H1 (cell line): ENCODE results near the gene TARP.

Source experiments
- CTCF ChIA-PET: fragments of 300-600 bp; sonication (Branson Sonifier 250); formaldehyde crosslinking; loops from one replicate; lab custom pipeline; 2021; ENCODE audit not compliant: partially characterized antibody; lab: Charles Lee
- POLR2A ChIA-PET: fragments of 300-600 bp; sonication (Branson Sonifier 250); formaldehyde crosslinking; loops from one replicate; lab custom pipeline; 2021; ENCODE audit warnings: inconsistent platforms; ENCODE audit not compliant: partially characterized antibody; lab: Charles Lee
- DNase-seq, 2 experiments: peaks; one replicate each; pipeline versions ENCODE4 v3.0.0 to v3.0.0-alpha.2; 2010 to 2022; ENCODE audit warnings: low spot score in 2 of 2, low read depth in 1 of 2, mixed read lengths in 1 of 2
- FAIRE-seq: peaks from 2 replicates; lab custom pipeline; 2011; peaks lifted over from hg19 to GRCh38; lab: Jason Lieb, UNC
- H2AFZ ChIP-seq: 2 replicates; pipeline ENCODE4 v1.8.1; 2012; ENCODE audit warnings: low read length, inconsistent platforms
- H2AK5ac ChIP-seq: 2 replicates; pipeline ENCODE4 v1.6.1; 2013; ENCODE audit warnings: low read depth, low read length
- H2BK120ac ChIP-seq: replicated peaks from 2 replicates; pipeline ENCODE3; 2013; ENCODE audit warnings: low read depth, low read length, inconsistent platforms
- H2BK12ac ChIP-seq: 2 replicates; pipeline ENCODE4 v1.6.1; 2013; ENCODE audit warnings: low read depth, low read length
- H2BK15ac ChIP-seq: 2 replicates; pipeline ENCODE4 v1.6.1; 2013; ENCODE audit warnings: low read length
- H2BK20ac ChIP-seq: 2 replicates; pipeline ENCODE4 v1.6.1; 2013; ENCODE audit warnings: low read length
- H2BK5ac ChIP-seq: 2 replicates; pipeline ENCODE4 v1.6.1; 2013; ENCODE audit warnings: low read depth, low read length
- H3K14ac ChIP-seq: 2 replicates; pipeline ENCODE4 v1.6.1; 2013; ENCODE audit warnings: inconsistent platforms; ENCODE audit not compliant: insufficient read length
- H3K18ac ChIP-seq: 2 replicates; pipeline ENCODE4 v1.6.1; 2013; ENCODE audit warnings: low read length; ENCODE audit errors: extremely low read depth
- H3K23ac ChIP-seq: 2 replicates; pipeline ENCODE4 v1.6.1; 2013; ENCODE audit warnings: inconsistent platforms; ENCODE audit not compliant: insufficient read length
- H3K23me2 ChIP-seq: 2 replicates; pipeline ENCODE4 v1.6.1; 2013; ENCODE audit warnings: low read depth, low read length
- H3K27ac ChIP-seq: 2 replicates; pipeline ENCODE4 v1.6.1; 2011; ENCODE audit warnings: low read depth, low read length, inconsistent platforms
- H3K27me3 ChIP-seq, 4 experiments: replicated peaks in 1 of 4; 1 replicate in 1 of 4; 2 replicates in 3 of 4; pipeline versions ENCODE4 v1.6.1 to v1.8.1; 2011 to 2013; ENCODE audit warnings: low read length in 3 of 4, mild to moderate bottlenecking in 3 of 4, inconsistent platforms in 2 of 4, mixed read lengths in 2 of 4, moderate library complexity in 1 of 4; ENCODE audit not compliant: control insufficient read depth in 3 of 4, insufficient read depth in 3 of 4; ENCODE audit errors: extremely low read depth in 1 of 4
- H3K36me3 ChIP-seq, 4 experiments: 2 replicates each; pipeline versions ENCODE4 v1.6.1 to v1.8.1; 2011 to 2013; ENCODE audit warnings: mild to moderate bottlenecking in 4 of 4, low read length in 3 of 4, moderate library complexity in 2 of 4, control low read depth in 1 of 4, inconsistent platforms in 1 of 4; ENCODE audit not compliant: insufficient read depth in 4 of 4, control insufficient read depth in 2 of 4
- H3K4ac ChIP-seq: replicated peaks from 2 replicates; pipeline ENCODE3; 2013; ENCODE audit warnings: low read length, low read depth, mixed read lengths, inconsistent platforms; ENCODE audit not compliant: insufficient read length
- H3K4me1 ChIP-seq, 4 experiments: replicated peaks in 1 of 4; 1 replicate in 1 of 4; 2 replicates in 3 of 4; pipeline versions ENCODE4 v1.6.1 to v1.8.1; 2011 to 2013; ENCODE audit warnings: low read length in 3 of 4, inconsistent platforms in 2 of 4, mixed read lengths in 1 of 4; ENCODE audit not compliant: insufficient read depth in 4 of 4, control insufficient read depth in 3 of 4
- H3K4me2 ChIP-seq, 2 experiments: 2 replicates each; pipeline versions ENCODE4 v1.6.1 to v1.8.1; 2011 to 2013; ENCODE audit warnings: low read depth in 2 of 2, low read length in 2 of 2, control low read depth in 1 of 2, inconsistent platforms in 1 of 2, mild to moderate bottlenecking in 1 of 2; ENCODE audit not compliant: insufficient read depth in 1 of 2
- H3K4me3 ChIP-seq, 4 experiments: fragments of 200-600, 300-600 bp in 1 of 4; sonication (generic), shearing (Covaris generic), sonication (Bioruptor Twin) in 1 of 4; 2 replicates each; pipeline versions ENCODE4 v1.5.1 to v1.8.1; 2011 to 2016; ENCODE audit warnings: low read length in 4 of 4, low read depth in 3 of 4, control low read depth in 2 of 4, inconsistent platforms in 2 of 4, mild to moderate bottlenecking in 2 of 4, mixed read lengths in 1 of 4, moderate library complexity in 1 of 4; ENCODE audit not compliant: insufficient read depth in 2 of 4; ENCODE audit errors: extremely low read depth in 1 of 4
- H3K56ac ChIP-seq: replicated peaks from 2 replicates; pipeline ENCODE3; 2013; ENCODE audit warnings: low read depth, mild to moderate bottlenecking, mixed read lengths, low read length, inconsistent platforms; ENCODE audit not compliant: insufficient read length
- H3K79me1 ChIP-seq: 2 replicates; pipeline ENCODE4 v1.6.1; 2013; ENCODE audit warnings: low read depth, low read length, control low read depth
- H3K79me2 ChIP-seq, 2 experiments: 2 replicates each; pipeline versions ENCODE4 v1.6.1 to v1.8.1; 2012 to 2013; ENCODE audit warnings: low read length in 2 of 2, mild to moderate bottlenecking in 2 of 2, inconsistent platforms in 1 of 2; ENCODE audit not compliant: insufficient read depth in 2 of 2, control insufficient read depth in 1 of 2
- H3K9ac ChIP-seq, 4 experiments: replicated peaks in 1 of 4; 1 replicate in 1 of 4; 2 replicates in 3 of 4; pipeline versions ENCODE4 v1.6.1 to v1.8.1; 2011 to 2013; ENCODE audit warnings: low read depth in 3 of 4, low read length in 3 of 4, control low read depth in 2 of 4, mild to moderate bottlenecking in 2 of 4, moderate library complexity in 2 of 4, inconsistent platforms in 1 of 4; ENCODE audit errors: extremely low read depth in 1 of 4
- H3K9me3 ChIP-seq, 2 experiments: 2 replicates each; pipeline versions ENCODE4 v1.6.1 to v1.8.1; 2012 to 2013; ENCODE audit warnings: mild to moderate bottlenecking in 2 of 2, moderate library complexity in 2 of 2, control low read depth in 1 of 2, inconsistent platforms in 1 of 2, low read depth in 1 of 2, low read length in 1 of 2, mixed read lengths in 1 of 2; ENCODE audit not compliant: insufficient read depth in 2 of 2
- H4K20me1 ChIP-seq, 2 experiments: replicated peaks in 1 of 2; 2 replicates each; pipeline versions ENCODE3 to v1.8.1; 2011 to 2013; ENCODE audit warnings: inconsistent platforms in 2 of 2, low read length in 2 of 2, mild to moderate bottlenecking in 1 of 2; ENCODE audit not compliant: insufficient read depth in 2 of 2, control insufficient read depth in 1 of 2
- H4K5ac ChIP-seq: 2 replicates; pipeline ENCODE4 v1.6.1; 2013; ENCODE audit warnings: low read length, low read depth, mixed read lengths, inconsistent platforms; ENCODE audit not compliant: insufficient read length
- H4K8ac ChIP-seq: 2 replicates; pipeline ENCODE4 v1.8.0; 2013; ENCODE audit warnings: mild to moderate bottlenecking, moderate library complexity, low read length, inconsistent platforms; ENCODE audit not compliant: insufficient read depth; ENCODE audit errors: extremely low read depth
- H4K91ac ChIP-seq: replicated peaks from 2 replicates; pipeline ENCODE3; 2013; ENCODE audit warnings: low read length, mixed read lengths, inconsistent platforms; ENCODE audit not compliant: insufficient read length
- ASH2L ChIP-seq: fragments of 200-600, 300-600 bp; sonication (generic); IDR thresholded peaks from one replicate; pipeline ENCODE4 v1.7.1; 2017; ENCODE audit warnings: low read length
- ATF3 ChIP-seq: IDR thresholded peaks from 2 replicates; pipeline ENCODE4 v1.6.1; 2011; ENCODE audit warnings: low read depth, mild to moderate bottlenecking, low read length; ENCODE audit not compliant: insufficient read depth
- CHD2 ChIP-seq: IDR thresholded peaks from 2 replicates; pipeline ENCODE4 v1.6.1; 2012; ENCODE audit warnings: low read length, improper control_type of control experiment
- EP300 ChIP-seq, 2 experiments: IDR thresholded peaks; 1 replicate in 1 of 2; 2 replicates in 1 of 2; pipeline ENCODE4 v1.6.1; 2011 to 2012; ENCODE audit warnings: low read depth in 2 of 2, low read length in 2 of 2, mild to moderate bottlenecking in 2 of 2, borderline replicate concordance in 1 of 2, inconsistent platforms in 1 of 2, moderate library complexity in 1 of 2
- FOSL1 ChIP-seq: IDR thresholded peaks from 2 replicates; pipeline ENCODE4 v1.6.1; 2011; ENCODE audit warnings: mild to moderate bottlenecking, low read depth, low read length, moderate library complexity; ENCODE audit not compliant: insufficient read depth
- RBBP5 ChIP-seq: IDR thresholded peaks from 2 replicates; pipeline ENCODE4 v1.7.1; 2012; ENCODE audit warnings: low read depth, mild to moderate bottlenecking, inconsistent platforms, low read length, moderate library complexity, borderline replicate concordance
- RNF2 ChIP-seq: fragments of 200-900, 300-1000 bp; sonication (generic); IDR thresholded peaks from 2 replicates; pipeline ENCODE4 v1.7.1; 2016; ENCODE audit warnings: borderline replicate concordance, low read depth, mild to moderate bottlenecking, antibody characterized with exemption, low read length; ENCODE audit not compliant: poor library complexity, severe bottlenecking; ENCODE audit errors: missing control alignments
- RXRA ChIP-seq: IDR thresholded peaks from 2 replicates; pipeline ENCODE4 v1.6.1; 2011; ENCODE audit warnings: low read depth, mild to moderate bottlenecking, low read length, moderate library complexity; ENCODE audit not compliant: insufficient read depth
- SIN3A ChIP-seq, 2 experiments: IDR thresholded peaks in 1 of 2; conservative IDR thresholded peaks in 1 of 2; 2 replicates each; pipeline ENCODE4 v1.6.1; 2011 to 2012; ENCODE audit warnings: low read length in 2 of 2, improper control_type of control experiment in 1 of 2, low read depth in 1 of 2, mild to moderate bottlenecking in 1 of 2
- SP1 ChIP-seq: IDR thresholded peaks from 2 replicates; pipeline ENCODE4 v1.6.1; 2011; ENCODE audit warnings: low read depth, low read length
- SP4 ChIP-seq: IDR thresholded peaks from 2 replicates; pipeline ENCODE4 v1.6.1; 2012; ENCODE audit warnings: low read length, inconsistent platforms
- WGBS, 2 experiments: shearing (Covaris generic) in 1 of 2; methylation state at CpG; one replicate each; pipeline versions ENCODE4 v1.1.6 to v1.1.7; 2013 to 2015; ENCODE audit warnings: low lambda C conversion rate in 2 of 2, mixed read lengths in 2 of 2, inconsistent platforms in 1 of 2, low coverage in 1 of 2, missing lambda C conversion rate in 1 of 2; ENCODE audit not compliant: insufficient replicate concordance in 2 of 2, insufficient coverage in 1 of 2, insufficient read length in 1 of 2; ENCODE audit errors: extremely low coverage in 1 of 2, missing lambda C conversion rate in 1 of 2; 5-methylcytosine and 5-hydroxymethylcytosine counted together
- TF ChIP-seq, protein P1 (sequence below): IDR thresholded peaks from 2 replicates; pipeline ENCODE4 v1.6.1; 2012; ENCODE audit warnings: low read length, inconsistent platforms

TARP gene

DNA sequence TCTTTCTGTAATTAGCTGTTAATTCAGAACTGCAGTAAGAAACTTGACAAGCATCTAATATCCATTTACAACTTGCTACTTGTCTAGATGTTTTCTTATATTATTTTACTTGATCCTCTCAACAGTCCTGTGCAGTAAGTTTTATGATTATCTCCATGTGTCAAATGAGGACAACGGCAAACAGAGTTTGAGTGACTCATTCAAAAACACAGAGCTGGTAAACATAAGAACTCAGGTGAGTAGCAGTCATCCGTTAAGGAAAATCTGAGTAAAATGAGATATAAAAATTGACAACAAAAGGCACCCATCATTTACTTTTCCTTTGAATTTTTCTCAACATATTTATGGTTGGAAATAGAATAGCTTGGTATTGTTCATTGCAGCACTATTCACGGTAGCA lies 19.0 kb upstream of the TARP start:
- Histone ChIP-seq H3K9ac (no peak overlapping the region), H3K23me2 (no peaks in the 10 kb centered on the region), H3K9me3 (no peaks in the 10 kb centered on the region), H3K56ac (no peak overlapping the region), H3K18ac (no peak overlapping the region), H4K20me1 (no peaks in the 10 kb centered on the region), H2BK120ac (no peak overlapping the region), H4K91ac (no peak overlapping the region), H2BK15ac (no peak overlapping the region), H3K36me3 (no peaks in the 10 kb centered on the region), H3K4me2 (no peak overlapping the region), H2BK5ac (no peak overlapping the region), H3K79me2 (no peaks in the 10 kb centered on the region), H3K4ac (no peak overlapping the region), H3K27me3 (no peaks in the 10 kb centered on the region), H3K14ac (no peak overlapping the region), H3K27ac (no peak overlapping the region), H4K8ac (no peak overlapping the region), H3K4me1 (no peaks in the 10 kb centered on the region), H2AK5ac (no peak overlapping the region), H2BK12ac (no peak overlapping the region), H3K4me3 (no peak overlapping the region), H2BK20ac (no peak overlapping the region), H4K5ac (no peak overlapping the region), H3K79me1 (no peaks in the 10 kb centered on the region), H3K23ac (no peak overlapping the region), H2AFZ (no peak overlapping the region)
- ChIA-PET CTCF (interaction anchor here (0.8 to 3.3 kb wide), 11 partner anchors 9 to 77 kb away, joined by 3 to 13 read pairs (median 5); no protein-coding TSS in a partner anchor), POLR2A (no interaction called here)
- WGBS, 2 experiments: 95% methylated on average over 3 of the region's 3 CpGs; no CpG with 5 or more reads in 1 of the 2 experiments
- DNase-seq (no peak), FAIRE-seq (no peak)
- TF ChIP-seq CHD2 (no peak), RXRA (no peak), RBBP5 (no peak), SP4 (no peak), FOSL1 (no peak), SP1 (no peak), RNF2 (no peak), ASH2L (no peak), EP300 (IDR thresholded peaks at IDR 0.05; ENCODE audit: borderline replicate concordance in 1 of 2, low read depth in 2 of 2, low read length in 2 of 2) (no peak), ATF3 (no peak), SIN3A (conservative IDR thresholded peaks at IDR 0.05 in 1 of 2, IDR thresholded peaks at IDR 0.05 in 1 of 2; ENCODE audit: low read depth in 1 of 2, low read length in 2 of 2) (no peak)
- TF ChIP-seq, protein P1, sequence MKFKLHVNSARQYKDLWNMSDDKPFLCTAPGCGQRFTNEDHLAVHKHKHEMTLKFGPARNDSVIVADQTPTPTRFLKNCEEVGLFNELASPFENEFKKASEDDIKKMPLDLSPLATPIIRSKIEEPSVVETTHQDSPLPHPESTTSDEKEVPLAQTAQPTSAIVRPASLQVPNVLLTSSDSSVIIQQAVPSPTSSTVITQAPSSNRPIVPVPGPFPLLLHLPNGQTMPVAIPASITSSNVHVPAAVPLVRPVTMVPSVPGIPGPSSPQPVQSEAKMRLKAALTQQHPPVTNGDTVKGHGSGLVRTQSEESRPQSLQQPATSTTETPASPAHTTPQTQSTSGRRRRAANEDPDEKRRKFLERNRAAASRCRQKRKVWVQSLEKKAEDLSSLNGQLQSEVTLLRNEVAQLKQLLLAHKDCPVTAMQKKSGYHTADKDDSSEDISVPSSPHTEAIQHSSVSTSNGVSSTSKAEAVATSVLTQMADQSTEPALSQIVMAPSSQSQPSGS: no peak
